A549 (cell line): ENCODE results near the gene FAM53B. TPM values are rescaled to one million over a fixed set of nuclear protein-coding genes. Genes with fewer than 3 reads are reported as not detected.

Source experiments
- ATAC-seq, 2 experiments: fragments of 200-7000 bp in 1 of 2; fragments of >200 bp in 1 of 2; cut with Nextera tagmentation in 1 of 2; cut with Tn5 transposase in 1 of 2; 3 replicates each; pipeline versions ENCODE4 v1.8.0 to v1.9.1; 2018 to 2020; ENCODE audit warnings: mild to moderate bottlenecking in 1 of 2, moderate library complexity in 1 of 2
- CTCF ChIA-PET: fragments of 300-600 bp; sonication (Branson Sonifier 250); formaldehyde crosslinking; extraction: SDS; loops from one replicate; lab custom pipeline; 2021; ENCODE audit warnings: antibody characterized with exemption, inconsistent platforms; lab: Yijun Ruan, JAX
- POLR2A ChIA-PET: fragments of 350-600 bp; formaldehyde crosslinking; extraction: SDS; loops from one replicate; lab custom pipeline; 2021; ENCODE audit warnings: antibody characterized with exemption, inconsistent platforms; lab: Yijun Ruan, JAX
- DNase-seq, 2 experiments: peaks; one replicate each; pipeline versions ENCODE4 v3.0.0 to v3.0.0-alpha.2; 2011 to 2016; ENCODE audit warnings: low read depth in 1 of 2, low spot score in 1 of 2
- FAIRE-seq: peaks from 2 replicates; lab custom pipeline; 2011; peaks lifted over from hg19 to GRCh38; lab: Jason Lieb, UNC
- H3K27ac ChIP-seq, 2 experiments: fragments of >200 bp; sonication (Bioruptor Twin); formaldehyde crosslinking; 3 replicates each; pipeline ENCODE4 v1.5.1; 2016 to 2017
- H3K4me1 ChIP-seq: fragments of >200 bp; sonication (Bioruptor Twin); formaldehyde crosslinking; 3 replicates; pipeline ENCODE4 v1.6.1; 2016
- H3K4me2 ChIP-seq: fragments of >200 bp; sonication (Bioruptor Twin); formaldehyde crosslinking; 3 replicates; pipeline ENCODE4 v1.6.1; 2016
- H3K4me3 ChIP-seq: fragments of >200 bp; sonication (Bioruptor Twin); formaldehyde crosslinking; 3 replicates; pipeline ENCODE4 v1.5.1; 2016
- H3K9me3 ChIP-seq: fragments of >200 bp; sonication (Bioruptor Twin); formaldehyde crosslinking; 3 replicates; pipeline ENCODE4 v1.6.1; 2016
- BCL3 ChIP-seq: fragments of >200 bp; sonication (Bioruptor Twin); formaldehyde crosslinking; IDR thresholded peaks from 3 replicates; pipeline ENCODE4 v1.6.1; 2016
- BHLHE40 ChIP-seq: IDR thresholded peaks from 2 replicates; pipeline ENCODE4 v1.6.1; 2012; ENCODE audit warnings: low read depth, low read length, inconsistent platforms
- CBX8 ChIP-seq: fragments of 200-600 bp; sonication (generic); IDR thresholded peaks from 2 replicates; pipeline ENCODE4 v1.6.1; 2016
- CHD2 ChIP-seq: fragments of 150-350 bp; IDR thresholded peaks from 2 replicates; pipeline ENCODE4 v1.6.1; 2014; ENCODE audit warnings: low read length; ENCODE audit not compliant: partially characterized antibody
- CTCF ChIP-seq: fragments of >200 bp; sonication (Bioruptor Twin); formaldehyde crosslinking; IDR thresholded peaks from 3 replicates; pipeline ENCODE4 v1.5.1; 2016
- EHF ChIP-seq: fragments of 250-450 bp; sonication (Bioruptor Pico); IDR thresholded peaks from 2 replicates; pipeline ENCODE4 v1.5.0; 2020; ENCODE audit warnings: mild to moderate bottlenecking
- ELK1 ChIP-seq: fragments of 150-350 bp; IDR thresholded peaks from 2 replicates; pipeline ENCODE4 v1.6.1; 2014; ENCODE audit warnings: low read depth, mild to moderate bottlenecking, low read length
- EP300 ChIP-seq, 2 experiments: fragments of >200 bp; sonication (Bioruptor Twin); formaldehyde crosslinking; IDR thresholded peaks; 2 replicates in 1 of 2; 3 replicates in 1 of 2; pipeline ENCODE4 v1.6.1; 2016 to 2017
- ESRRA ChIP-seq: fragments of 150-350 bp; IDR thresholded peaks from 2 replicates; pipeline ENCODE4 v1.6.1; 2014; ENCODE audit warnings: mild to moderate bottlenecking, low read length, borderline replicate concordance
- FOSB ChIP-seq: fragments of 250-450 bp; sonication (Bioruptor Pico); IDR thresholded peaks from 2 replicates; pipeline ENCODE4 v1.5.0; 2020; ENCODE audit warnings: mild to moderate bottlenecking, moderate library complexity
- HMGXB4 ChIP-seq: fragments of 250-450 bp; sonication (Bioruptor Pico); IDR thresholded peaks from 2 replicates; pipeline ENCODE4 v1.5.0; 2021; ENCODE audit warnings: mild to moderate bottlenecking, moderate library complexity, borderline replicate concordance
- HOXB5 ChIP-seq: fragments of 250-450 bp; sonication (Bioruptor Pico); IDR thresholded peaks from 2 replicates; pipeline ENCODE4 v1.5.0; 2020; ENCODE audit warnings: mild to moderate bottlenecking, moderate library complexity
- JUN ChIP-seq, 2 experiments: fragments of >200 bp; sonication (Bioruptor Twin); formaldehyde crosslinking; IDR thresholded peaks; 2 replicates in 1 of 2; 3 replicates in 1 of 2; pipeline ENCODE4 v1.6.1; 2016 to 2017
- KDM1A ChIP-seq: fragments of 200-600 bp; sonication (generic); IDR thresholded peaks from 2 replicates; pipeline ENCODE4 v1.6.1; 2016; ENCODE audit warnings: low read depth, mild to moderate bottlenecking
- KDM5A ChIP-seq: fragments of 200-600 bp; sonication (generic); IDR thresholded peaks from 2 replicates; pipeline ENCODE4 v1.6.1; 2016; ENCODE audit warnings: antibody characterized with exemption, mild to moderate bottlenecking
- MAX ChIP-seq: IDR thresholded peaks from 2 replicates; pipeline ENCODE4 v1.6.1; 2012
- MYC ChIP-seq: IDR thresholded peaks from 2 replicates; pipeline ENCODE4 v1.6.1; 2012; ENCODE audit warnings: mild to moderate bottlenecking, inconsistent platforms, low read length, improper control_type of control experiment, borderline replicate concordance
- NFE2L2 ChIP-seq: fragments of 150-350 bp; conservative IDR thresholded peaks from 2 replicates; pipeline ENCODE4 v1.6.1; 2014; ENCODE audit warnings: low read length
- NR3C1 ChIP-seq: fragments of >200 bp; sonication (Bioruptor Twin); formaldehyde crosslinking; IDR thresholded peaks from 3 replicates; pipeline ENCODE4 v1.6.1; 2017
- PBX3 ChIP-seq: IDR thresholded peaks from 2 replicates; pipeline ENCODE4 v1.6.1; 2012
- PHF8 ChIP-seq: fragments of 200-600 bp; sonication (generic); IDR thresholded peaks from 2 replicates; pipeline ENCODE4 v1.6.1; 2016; ENCODE audit warnings: low read depth, mild to moderate bottlenecking, antibody characterized with exemption, moderate library complexity, borderline replicate concordance
- POLR2A ChIP-seq: IDR thresholded peaks from 2 replicates; pipeline ENCODE4 v1.6.1; 2012; ENCODE audit warnings: mild to moderate bottlenecking, low read length
- RAD21 ChIP-seq, 2 experiments: fragments of >200 bp in 1 of 2; sonication (Bioruptor Twin) in 1 of 2; formaldehyde crosslinking in 1 of 2; IDR thresholded peaks in 1 of 2; conservative IDR thresholded peaks in 1 of 2; 2 replicates in 1 of 2; 3 replicates in 1 of 2; pipeline ENCODE4 v1.6.1; 2012 to 2018; ENCODE audit warnings: inconsistent platforms in 1 of 2
- RARB ChIP-seq: fragments of 250-450 bp; sonication (Bioruptor Pico); IDR thresholded peaks from 2 replicates; pipeline ENCODE4 v1.8.0; 2021; ENCODE audit warnings: mild to moderate bottlenecking, moderate library complexity
- TFCP2L1 ChIP-seq: fragments of 250-450 bp; sonication (Bioruptor Pico); IDR thresholded peaks from 2 replicates; pipeline ENCODE4 v1.5.0; 2021; ENCODE audit warnings: mild to moderate bottlenecking
- ZC3H11A ChIP-seq: fragments of 450-650 bp; IDR thresholded peaks from 2 replicates; pipeline ENCODE4 v1.6.1; 2014; ENCODE audit warnings: antibody characterized with exemption, mild to moderate bottlenecking
- ZNF302 ChIP-seq: fragments of 250-450 bp; sonication (Bioruptor Pico); IDR thresholded peaks from 2 replicates; pipeline ENCODE4 v1.9.0; 2021; ENCODE audit warnings: inconsistent platforms, mild to moderate bottlenecking, moderate library complexity
- WGBS: methylation state at CpG from one replicate; pipeline ENCODE4 v1.1.6; 2017; ENCODE audit errors: missing lambda C conversion rate; 5-methylcytosine and 5-hydroxymethylcytosine counted together
- polyA plus RNA-seq, 4 experiments: library from polyadenylated mRNA; depleted of rRNA in 3 of 4; stranded (reverse); fragments of >200 nt; fragmentation: RNase III in 1 of 4; extraction: RNeasy Plus Mini Kit Qiagen cat#74134 plus additional on column Dnase treatment in 1 of 4; gene quantifications; 2 replicates in 3 of 4; 3 replicates in 1 of 4; pipeline ENCODE4 v1.2.3, GENCODE V29; 2011 to 2017

FAM53B gene
- polyA plus RNA-seq, 2 of the 4 experiments (the other 2 are of a cell fraction), result 5.1 to 8.5 TPM

- 63% methylated on average over 20 of the region's 31 CpGs for WGBS
- no peak for FAIRE-seq
- CTCF ChIA-PET, result no interaction called here
Measured at GRCh38 chr10:124573726-124574455, 170.3 kb downstream of the FAM53B start.

GRCh38 chr10:124572751-124573150 is 171.4 kb downstream of the FAM53B start:
- ChIA-PET CTCF (interaction anchor here (1.0 kb wide), 1 partner anchor 13 kb away, joined by 3 read pairs; no protein-coding TSS in a partner anchor), POLR2A (no interaction called here)
- WGBS, result 71% methylated on average over 11 of the region's 11 CpGs
- H3K27ac ChIP-seq, result no peak overlapping the region
- no peak overlapping the region for H3K4me3 ChIP-seq
- no peaks in the 10 kb centered on the region for H3K4me1 ChIP-seq
- FAIRE-seq, result no peak
- no peak for ATAC-seq
- no peak for DNase-seq
- H3K4me2 ChIP-seq, result no peak overlapping the region
- no peaks in the 10 kb centered on the region for H3K9me3 ChIP-seq
- TF ChIP-seq JUN (IDR thresholded peaks at IDR 0.05), result no peak
- no peak for TF ChIP-seq MAX
- no peak for TF ChIP-seq EHF (CRISPR knock-in tag)
- TF ChIP-seq ELK1, result no peak
- TF ChIP-seq POLR2A, result no peak
- TF ChIP-seq KDM5A, result no peak
- no peak for TF ChIP-seq TFCP2L1 (CRISPR knock-in tag)
- no peak for TF ChIP-seq MYC
- no peak for TF ChIP-seq NFE2L2
- no peak for TF ChIP-seq CBX8
- TF ChIP-seq PHF8, result no peak
- no peak for TF ChIP-seq HOXB5
- TF ChIP-seq CHD2, result no peak
- no peak for TF ChIP-seq NR3C1
- TF ChIP-seq ESRRA, result no peak
- TF ChIP-seq PBX3, result no peak
- no peak for TF ChIP-seq RAD21 (conservative IDR thresholded peaks at IDR 0.05 in 1 of 2, IDR thresholded peaks at IDR 0.05 in 1 of 2)
- no peak for TF ChIP-seq BHLHE40

More at GRCh38 chr10:124573726-124574455, 170.3 kb downstream of the FAM53B start:
- TF ChIP-seq EHF (CRISPR knock-in tag), result no peak
- TF ChIP-seq KDM1A, result no peak
- TF ChIP-seq FOSB (CRISPR knock-in tag), result no peak
- TF ChIP-seq ZC3H11A, result no peak
- no peak for TF ChIP-seq CBX8
- no peak for TF ChIP-seq EP300 (IDR thresholded peaks at IDR 0.05)
- TF ChIP-seq BCL3, result no peak
- no peak for TF ChIP-seq ZNF302 (CRISPR knock-in tag)
- TF ChIP-seq RARB, result no peak
- TF ChIP-seq HMGXB4 (CRISPR knock-in tag), result no peak
- no peak for TF ChIP-seq CTCF
- DNase-seq (no peak), ATAC-seq (no peak)
- Histone ChIP-seq H3K4me3 (no peak overlapping the region), H3K4me2 (no peak overlapping the region), H3K4me1 (no peaks in the 10 kb centered on the region), H3K9me3 (no peaks in the 10 kb centered on the region), H3K27ac (no peak overlapping the region)
- POLR2A ChIA-PET, result no interaction called here
